ENCODE measurements around the gene ERICH6. TPM values are rescaled to one million over a fixed set of nuclear protein-coding genes. Genes with fewer than 3 reads are reported as not detected.

The ERICH6 gene
- polyA plus RNA-seq, 1 donor: 0.23 TPM

DNA sequence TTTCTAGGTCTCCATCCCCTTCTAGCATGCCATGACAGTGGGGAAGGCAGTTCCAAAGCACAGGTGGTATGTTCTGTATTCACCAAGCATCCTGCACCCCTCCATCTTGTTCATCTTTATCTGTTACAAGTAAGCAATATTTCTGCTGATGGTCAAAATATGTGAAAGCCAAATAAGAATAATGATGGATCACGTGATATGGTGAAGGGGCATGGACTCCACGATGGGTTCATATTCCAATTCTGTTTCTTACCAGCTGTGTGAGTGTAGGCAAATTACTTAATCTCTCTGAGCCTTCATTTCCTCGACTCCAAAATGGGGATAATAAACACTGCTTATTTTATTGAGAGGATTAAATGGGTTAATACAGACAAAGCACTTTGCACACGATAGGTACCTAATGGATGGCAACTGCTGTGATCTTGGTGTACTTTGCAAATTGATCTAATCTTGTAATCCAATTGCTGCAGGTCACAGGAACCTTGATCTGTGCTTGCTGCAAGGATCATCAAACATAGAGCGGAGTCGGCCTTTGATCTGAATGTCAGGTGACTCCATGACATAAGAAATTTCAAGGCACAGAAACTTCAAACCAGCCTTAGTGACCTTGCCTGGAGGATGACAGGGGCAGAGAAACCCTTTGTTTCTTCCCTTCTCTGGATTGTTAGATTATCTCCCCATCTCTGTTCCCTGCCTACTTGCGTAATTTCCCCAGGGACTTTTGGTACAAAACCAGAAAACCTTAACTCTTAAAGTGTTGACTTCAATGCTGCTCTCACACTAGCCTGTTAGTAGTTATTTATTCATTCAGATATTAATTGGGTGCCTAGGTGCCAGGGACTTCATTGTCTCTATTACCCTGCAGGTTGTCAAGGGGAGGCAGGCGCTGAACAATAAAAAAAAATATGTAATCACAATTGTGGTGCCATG, 33.4 kb upstream of the ERICH6 start:
- no peak for DNase-seq

DNA sequence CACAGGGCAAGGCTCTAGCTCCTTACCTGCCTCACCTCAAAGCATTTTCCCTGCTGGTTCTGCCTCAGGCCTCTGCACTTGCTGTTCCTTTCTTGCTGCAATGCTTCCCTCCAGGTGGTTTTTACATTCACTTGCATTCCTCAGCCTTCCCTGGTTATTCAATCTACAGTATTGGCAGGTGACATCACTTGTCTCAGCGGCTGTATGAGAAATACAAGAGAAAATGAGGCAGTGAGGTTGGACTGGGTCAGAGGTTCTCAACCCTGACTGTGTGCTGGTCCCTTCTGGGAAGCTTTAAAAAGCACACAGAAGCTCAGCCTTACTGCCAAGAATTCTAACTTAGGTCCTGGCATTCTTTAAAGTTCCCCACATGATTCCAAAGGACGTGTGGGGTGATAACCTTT, 32.6 kb upstream of the ERICH6 start:
- DNase-seq: no peak

DNA sequence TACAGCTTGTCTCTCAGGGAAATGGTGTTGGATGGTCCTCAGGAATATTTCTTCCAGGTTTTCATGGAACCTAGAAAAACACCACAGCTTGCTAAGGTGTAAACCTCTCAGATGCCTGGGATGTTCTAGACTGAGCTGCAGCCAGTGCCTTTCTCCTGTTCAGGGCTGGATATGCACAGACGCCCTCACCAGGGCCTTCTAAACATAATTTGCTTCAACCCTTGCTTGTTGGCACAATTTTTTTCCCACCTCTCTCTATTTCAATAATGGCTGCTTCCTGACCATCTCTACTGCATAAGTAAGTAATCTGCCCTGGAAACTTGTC, 31.0 kb upstream of the ERICH6 start:
- no peak for DNase-seq

DNA sequence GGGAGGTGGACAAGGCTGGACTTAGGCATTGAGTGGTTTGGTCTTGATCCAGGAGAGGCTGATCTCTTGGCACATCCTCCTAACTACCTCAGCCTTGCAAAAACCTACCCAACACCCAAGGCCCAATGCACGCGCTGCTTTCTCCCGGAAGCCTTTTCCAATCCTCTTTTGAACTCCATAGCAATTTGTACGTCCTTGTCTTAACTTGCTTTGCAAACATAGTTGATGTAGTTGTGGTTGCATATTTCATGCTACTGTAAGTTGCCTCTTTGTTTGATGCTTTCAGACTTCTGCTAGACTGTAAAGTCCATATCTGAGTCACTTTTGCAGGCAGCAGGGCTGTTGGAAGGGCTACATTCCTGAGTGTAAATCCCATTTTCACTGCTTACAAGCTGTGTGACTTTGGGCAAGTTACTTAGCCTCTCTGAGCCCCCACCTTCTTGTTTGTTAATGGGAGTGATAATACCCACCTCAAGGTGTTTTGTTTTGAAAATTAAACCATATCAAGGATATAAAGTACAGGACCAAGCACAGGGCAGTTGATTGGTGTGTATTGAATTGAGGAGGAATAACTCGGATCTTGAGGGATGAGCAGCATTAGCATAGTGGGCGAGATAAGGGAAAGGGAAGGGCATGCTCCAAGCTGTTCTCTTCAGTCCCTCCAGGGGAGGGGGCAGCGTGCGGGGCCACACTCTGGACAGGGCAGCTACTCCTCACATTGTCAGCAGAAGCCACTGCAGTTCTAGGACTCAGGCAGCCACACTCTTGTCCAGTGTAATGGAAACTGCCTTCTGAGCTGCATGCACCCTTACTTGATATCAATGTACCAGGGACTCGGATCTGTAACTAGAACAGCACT, 30.4 kb upstream of the ERICH6 start:
- no peak for DNase-seq

DNA sequence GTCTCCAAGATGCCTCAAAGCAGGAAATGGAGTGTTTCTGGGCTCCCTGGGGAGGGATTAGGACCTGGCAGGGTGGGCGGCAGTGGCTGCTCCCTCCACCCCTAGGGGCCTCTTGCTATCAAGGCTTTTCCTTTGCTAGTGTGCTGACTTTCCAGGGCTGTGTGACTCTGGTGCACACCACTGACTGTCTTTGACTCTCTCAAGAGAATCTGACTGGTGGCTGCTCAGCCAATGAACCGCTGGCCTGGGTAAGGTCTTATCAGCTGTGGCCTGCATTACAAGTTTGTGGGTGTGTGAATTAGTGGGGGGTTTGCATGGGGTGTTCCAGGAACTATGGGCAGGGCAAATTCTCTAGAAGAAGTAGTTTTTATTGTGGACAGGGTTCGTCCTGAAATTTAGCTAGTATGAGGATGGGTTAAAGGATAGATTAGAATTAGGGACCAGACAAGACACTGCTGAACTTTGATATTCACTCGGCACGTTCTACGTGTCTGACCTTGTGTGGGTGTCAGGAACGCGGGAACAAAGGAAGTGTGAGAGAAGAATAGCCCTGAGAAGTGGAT, 29.7 kb upstream of the ERICH6 start:
- no peak for DNase-seq

DNA sequence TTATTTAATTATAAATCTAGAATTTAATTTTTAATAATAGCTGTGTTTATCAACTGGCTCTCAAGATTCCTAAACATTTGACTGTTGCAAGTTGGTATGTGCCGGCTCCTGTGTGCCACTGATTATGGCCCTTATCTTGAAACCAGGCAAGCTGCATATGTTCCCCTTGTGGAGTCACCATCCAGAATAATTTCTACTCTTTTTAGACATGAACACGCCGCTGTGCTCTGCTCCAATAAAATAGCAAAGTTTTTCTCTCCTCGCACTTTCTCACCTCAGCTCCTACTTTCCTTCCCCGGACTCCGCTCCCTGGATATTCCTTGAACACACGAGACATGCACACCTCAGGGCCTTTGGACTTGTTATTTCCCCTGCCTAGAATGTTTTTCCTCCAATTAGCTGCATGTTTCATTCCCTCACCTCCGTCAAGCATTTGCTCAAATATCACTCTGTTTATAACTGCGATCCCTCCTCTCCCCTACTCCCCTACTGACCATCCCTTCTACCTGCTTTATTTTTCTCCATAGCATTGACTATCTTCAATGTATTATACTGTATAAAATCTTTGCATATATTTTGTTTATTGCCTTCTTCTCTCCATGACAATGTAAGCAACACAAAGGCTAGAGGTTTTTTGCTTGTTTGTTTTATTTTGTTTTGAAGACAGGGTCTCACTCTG, 26.1 kb upstream of the ERICH6 start:
- no peak for DNase-seq

DNA sequence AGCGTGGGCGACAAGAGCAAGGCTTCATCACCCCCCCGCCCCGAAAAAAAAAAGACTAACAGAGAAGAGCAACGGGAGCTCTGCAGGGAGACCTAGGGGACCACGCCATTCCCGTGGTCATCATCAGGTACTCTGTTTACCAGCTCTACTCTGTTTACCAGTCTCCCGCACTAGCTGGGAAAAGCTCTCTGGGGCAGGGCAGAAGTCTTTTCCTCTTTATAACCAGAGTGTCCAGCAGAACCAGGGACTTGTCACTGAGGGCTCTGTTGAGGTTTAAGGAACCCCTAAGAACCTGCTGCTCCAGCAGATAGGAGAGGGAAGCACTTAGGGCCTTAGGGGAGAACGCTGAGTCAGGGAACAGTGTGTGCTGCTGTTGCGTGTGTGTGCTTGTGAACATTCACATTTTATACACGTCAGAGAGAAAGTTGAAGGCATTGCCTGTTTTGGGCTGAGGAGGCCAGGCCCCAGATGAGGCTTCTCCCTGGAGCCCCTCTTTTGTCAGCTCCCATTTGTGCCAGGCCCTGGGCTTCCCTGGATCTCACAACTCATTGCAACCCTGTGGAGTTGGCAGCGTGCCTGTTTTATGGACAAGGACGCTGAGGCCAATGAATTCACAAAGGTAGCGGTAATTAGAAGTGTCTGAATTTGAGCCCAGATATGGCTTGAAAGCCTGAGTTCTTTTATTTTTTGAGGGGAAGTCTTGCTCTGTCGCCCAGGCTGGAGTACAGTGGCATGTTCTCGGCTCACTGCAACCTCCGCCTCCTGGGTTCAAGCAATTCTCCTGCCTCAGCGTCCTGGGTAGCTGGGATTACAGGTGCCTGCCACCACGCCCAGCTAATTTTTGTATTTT, 24.2 kb upstream of the ERICH6 start:
- DNase-seq: no peak

DNA sequence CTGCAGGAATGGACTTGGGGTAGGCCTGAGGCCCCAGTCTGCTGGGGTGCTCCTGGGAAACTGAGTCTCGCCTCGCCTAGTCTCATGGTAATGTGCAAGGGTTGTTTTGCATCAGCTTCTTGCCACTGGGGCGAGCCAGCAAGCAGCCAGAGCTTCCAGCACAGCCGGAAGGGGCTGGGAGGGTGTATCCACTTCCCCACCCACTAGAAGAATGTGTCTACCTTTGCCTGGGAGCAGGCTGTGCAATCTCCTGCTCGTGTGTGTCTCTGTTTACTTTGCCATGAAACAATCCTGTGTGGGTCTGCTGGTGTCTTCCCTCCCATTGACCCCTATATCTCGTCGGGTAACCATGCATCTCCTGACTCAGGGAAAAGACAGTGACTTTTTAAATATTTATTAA, 21.8 kb upstream of the ERICH6 start:
- DNase-seq: no peak

DNA sequence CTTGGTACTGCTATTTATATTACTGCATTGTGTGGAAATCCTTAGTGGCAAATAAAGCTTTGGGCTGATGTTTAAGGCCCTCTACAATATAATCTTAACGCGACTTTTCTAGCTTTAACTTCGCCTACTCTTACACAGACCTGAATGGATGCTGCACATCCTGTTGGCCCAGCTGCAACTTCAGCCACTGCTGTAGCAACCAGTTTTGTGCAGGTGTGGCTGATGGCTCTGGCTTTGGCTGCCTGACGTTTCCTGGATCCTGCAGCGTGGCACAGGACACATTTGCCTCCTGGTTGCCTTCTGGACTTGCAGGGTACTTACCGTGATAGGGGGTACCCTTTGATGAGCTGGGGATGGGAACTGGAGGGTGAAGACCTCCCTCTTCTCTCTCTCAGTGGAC, 20.2 kb upstream of the ERICH6 start:
- no peak for DNase-seq

DNA sequence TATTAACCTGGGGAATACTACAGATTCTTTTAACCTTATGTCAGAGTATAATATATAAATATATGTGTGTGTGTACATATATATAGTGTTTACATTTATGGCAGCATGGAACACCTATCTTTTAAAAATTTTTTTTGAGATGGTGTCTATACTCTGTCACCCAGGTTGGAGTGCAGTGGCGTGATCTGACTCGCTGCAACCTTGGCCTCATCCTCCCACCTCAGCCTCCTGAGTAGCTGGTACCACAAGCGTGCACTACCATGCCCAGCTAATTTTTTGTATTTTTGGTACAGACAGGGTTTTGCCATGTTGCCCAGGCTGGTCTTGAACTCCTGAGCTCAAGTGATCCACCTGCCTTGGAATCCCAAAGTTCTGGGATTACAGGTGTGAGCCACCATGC, 18.5 kb upstream of the ERICH6 start:
- DNase-seq: no peak

DNA sequence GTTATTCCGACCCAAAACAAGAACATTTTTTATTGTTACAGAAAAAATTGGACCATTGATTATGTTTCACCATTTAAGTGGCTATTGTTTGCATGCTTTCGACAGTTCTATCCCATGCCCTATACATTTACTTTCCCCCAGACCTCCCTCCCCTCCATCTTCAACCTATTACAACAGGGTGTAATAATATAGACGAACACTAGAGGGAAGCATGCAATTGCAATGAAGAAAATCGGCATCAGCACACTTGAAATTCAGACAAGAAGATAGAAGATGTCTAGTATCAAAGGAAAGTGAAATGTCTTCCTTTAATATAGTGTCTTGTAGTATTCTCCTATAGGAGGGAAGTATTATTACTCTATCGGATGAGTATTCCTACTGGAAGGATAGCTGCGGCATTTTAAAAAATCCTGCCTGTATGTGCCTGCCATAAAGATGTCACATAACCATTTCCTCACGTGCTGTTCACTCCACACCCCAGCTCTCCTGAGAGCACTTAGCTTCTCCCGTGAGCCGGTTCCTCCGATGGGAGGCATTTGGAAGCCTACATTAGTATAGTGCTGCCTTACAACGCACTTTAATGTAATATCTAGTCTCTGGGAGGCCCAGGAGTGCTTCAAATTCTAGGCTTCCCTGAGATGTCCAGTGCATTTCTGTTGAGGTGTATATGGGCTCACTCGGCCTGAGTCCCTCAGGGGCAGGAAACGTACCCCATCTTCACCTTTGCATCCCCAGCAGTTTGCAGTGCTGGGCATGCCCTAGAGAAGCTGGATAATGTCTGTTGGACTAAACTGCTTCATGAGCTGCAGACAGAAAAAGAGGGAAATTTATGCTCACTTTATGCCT, 17.8 kb upstream of the ERICH6 start:
- DNase-seq: peak; percentile 60

DNA sequence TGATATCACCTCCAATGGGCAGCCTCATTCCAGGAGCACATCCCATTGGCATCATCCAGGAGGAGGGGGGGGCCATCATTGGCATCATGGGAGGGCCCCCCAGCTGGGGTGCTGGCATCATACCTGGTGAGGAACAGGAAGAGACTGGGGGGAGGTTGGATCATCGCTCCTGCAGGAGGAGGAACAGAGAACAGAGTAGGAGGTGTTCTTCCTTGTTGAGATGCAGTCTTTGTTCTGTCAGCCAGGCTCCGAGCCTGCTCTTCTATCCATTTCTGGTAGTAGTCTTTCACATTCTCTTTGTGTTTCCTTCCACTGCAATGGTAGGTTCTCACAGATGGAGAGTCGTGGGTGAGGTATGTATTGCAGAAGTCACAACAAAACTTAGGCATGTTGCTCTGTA, 16.7 kb upstream of the ERICH6 start:
- DNase-seq: no peak

DNA sequence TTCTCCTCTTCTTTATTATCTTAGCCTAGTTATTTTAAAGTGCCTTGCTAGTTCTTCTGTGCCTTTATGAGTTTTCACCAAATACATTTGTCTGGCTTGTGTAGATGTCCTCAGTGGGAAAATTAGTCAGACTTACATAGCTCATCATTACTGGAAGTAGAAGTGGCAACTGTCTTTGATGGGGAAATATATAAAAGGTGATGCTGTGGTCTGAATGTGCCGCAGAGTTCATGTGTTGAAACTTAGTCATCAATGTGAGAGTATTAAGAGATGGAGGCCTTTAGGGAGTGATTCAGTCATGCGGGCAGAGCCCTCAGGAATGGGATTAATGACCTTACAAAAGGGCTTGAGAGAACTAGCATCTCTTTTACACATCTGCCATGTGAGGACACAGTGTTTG, 6.4 kb upstream of the ERICH6 start:
- DNase-seq: no peak

DNA sequence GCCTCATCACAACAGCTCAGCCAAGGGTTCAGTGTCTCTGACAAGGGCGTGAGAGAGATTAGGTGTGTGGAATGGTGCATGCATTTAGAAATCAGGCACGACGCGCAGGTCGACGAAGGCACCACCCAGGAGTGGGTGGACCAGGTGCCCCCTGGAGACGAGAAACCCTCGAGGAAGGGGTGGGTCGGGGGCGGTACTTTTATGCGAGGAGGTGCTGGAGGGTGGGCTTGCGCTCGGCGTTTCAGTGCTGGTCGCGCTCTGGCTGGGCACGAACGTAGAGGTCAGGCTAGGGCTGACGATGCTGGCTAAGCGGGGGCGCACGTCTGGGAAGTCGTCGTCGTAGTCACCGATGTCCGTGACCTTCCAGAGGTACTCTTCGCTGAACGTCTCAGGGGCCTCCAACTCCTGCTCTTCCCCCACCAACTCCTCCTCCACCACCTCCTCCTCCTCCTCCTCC, 393 bp downstream of the ERICH6 start:
- DNase-seq: peak; percentile 53

DNA sequence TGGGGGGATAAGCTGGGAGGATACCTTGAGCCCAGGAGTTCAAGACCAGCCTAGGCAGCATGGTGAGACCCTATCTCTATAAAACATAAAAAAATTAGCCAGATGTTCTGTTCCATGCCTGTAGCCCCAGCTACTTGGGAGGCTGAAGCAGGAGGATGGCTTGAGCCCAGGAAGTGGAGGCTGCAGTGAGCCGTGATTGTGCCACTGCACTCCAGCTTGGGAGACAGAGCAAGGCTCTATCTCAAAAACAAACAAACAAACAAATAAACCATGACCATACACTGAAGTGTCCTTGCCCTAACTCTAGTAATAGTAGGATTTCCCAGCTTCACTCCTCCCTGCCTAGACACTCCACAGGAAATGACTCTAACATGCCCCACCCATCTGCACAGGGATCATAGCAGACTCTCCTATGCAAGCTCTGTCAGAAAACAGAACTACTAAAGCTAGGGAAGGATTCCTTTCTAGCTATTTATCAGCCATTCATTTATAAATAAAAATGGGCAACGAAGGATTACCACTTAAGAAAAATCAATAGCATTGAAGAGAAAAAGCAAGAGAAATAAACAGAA, 4.6 kb downstream of the ERICH6 start:
- DNase-seq: no peak

DNA sequence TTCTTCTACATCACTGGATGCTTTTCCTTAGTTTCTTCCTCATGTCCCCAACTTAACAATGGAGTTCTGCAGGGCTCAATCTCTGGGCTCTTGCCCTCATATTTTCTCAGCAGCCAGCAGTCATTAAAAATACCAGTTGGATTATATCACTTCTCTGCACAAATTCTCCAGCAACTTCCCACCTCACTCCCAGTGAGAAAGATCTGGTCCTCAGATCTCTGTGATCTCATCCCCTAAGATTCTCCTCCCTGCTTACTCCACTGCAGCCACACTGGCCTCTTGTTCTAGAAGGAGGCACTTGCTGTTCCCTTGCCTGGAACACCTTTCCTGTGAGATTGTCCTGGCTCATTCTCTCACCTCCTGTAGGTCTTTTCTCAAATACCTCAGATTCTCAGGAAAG, 6.1 kb downstream of the ERICH6 start:
- no peak for DNase-seq

DNA sequence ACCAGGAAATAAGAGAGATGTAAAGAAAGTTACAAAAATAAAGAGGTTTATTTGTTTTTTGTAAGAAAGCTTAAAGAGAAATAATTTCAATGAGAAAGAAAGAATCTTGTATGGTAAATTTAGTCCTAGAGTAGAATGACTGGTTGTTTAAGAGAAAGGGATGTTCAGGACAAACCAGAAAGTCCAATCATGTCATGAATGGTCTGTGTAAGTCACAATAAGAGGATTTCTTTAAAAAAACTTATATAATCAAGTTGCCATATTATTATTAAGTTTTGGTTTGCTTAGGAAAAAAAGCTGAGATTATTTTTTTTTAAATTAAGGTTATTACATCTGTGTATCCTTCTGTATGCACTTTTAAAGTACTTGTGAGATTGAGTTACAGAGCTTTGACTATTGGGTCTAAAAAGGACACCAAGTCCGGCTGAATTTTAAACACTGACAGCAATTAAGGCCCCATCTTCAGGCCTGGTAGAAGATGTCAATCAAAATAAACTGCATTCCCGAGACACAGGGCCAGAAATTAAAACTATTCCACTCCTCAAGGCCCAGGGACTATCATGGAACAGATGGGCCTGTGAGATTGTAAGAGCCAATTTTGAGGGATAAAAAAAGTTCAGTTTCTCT, 12.2 kb downstream of the ERICH6 start:
- no peak for DNase-seq

DNA sequence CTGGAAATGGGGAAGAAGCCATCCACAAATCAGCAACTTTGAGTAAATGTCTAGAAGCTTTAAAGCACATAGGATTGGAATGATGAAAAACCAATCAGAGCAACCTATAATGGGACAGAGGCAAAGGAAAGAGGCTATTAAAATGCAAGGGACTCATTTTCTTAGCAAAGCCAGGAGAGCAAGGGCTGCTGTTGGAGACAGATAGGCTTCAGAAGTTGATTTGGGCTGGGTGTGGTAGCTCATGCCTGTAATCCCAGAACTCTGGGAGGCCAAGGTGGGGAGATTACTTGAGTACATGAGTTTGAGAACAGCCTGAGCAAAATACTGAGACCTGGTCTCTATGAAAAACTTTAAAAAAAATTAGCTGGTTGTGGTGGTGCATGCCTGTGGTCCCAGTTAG, 16.1 kb downstream of the ERICH6 start:
- DNase-seq: no peak

DNA sequence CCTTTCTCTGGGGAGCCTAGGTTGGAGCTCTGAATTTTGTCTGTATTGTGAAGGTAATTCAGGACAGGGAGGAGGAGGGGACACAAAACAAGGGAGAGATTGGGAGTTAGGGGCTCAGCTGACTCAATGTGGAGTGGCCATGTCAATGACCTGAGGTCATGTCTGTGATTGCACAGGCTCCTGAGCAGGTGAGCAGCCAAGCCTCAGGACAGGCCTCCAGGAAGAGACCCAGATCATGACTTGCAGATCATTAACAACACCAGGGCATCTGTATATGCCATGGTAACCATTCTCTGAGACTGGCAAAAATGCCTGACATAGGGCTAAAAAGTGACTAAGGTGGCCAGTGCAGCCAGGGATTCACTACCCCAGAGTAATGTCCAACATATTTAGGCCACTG, 20.9 kb downstream of the ERICH6 start:
- DNase-seq: no peak

DNA sequence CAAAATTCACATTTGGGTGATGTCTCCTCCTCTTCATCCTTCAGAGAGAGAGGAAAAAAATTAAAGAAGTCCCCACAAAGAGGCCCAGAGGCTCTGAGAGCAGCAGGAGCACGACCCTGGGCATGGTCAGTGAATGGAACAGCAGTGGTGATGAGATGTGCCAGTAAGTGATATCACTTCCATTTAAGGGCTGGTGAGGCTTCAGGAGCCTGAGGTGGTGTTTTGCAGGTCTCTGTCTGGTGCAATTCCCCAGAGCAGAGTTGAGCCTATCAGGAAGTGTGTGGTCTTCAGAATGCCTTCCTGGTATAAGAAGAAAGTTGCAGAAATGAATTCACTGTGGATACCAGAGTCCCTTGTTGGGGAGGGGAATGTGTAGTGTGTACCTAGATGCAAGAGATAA, 21.4 kb downstream of the ERICH6 start:
- no peak for DNase-seq
